ENCODE measurements around the gene C5AR2.

DNA sequence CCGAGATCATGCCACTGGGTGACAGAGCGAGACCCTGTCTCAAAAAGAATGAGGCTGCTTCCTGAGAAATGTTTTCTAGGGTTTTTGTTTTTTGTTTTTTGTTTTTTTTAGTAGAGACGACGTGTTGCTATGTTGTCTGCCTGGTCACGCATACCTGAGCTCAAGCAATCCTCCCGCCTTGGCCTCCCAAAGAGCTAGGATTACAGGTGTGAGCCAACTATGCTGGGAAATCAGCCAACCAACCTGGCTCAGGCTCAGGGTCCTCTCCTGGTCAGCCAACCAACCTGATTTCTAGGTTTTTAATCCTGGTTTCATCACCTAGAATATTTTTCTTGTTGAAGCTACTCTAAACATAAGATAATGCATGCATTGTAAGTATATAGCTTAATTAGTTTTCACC lies 24.9 kb downstream of the C5AR2 start:
- no peak for TF ChIP-seq CTCF (conservative IDR thresholded peaks at IDR 0.05; ENCODE audit: low read depth in 2 of 2)
- no peak for TF ChIP-seq POLR2AphosphoS5 (IDR thresholded peaks at IDR 0.05; ENCODE audit: low read depth)
- TF ChIP-seq REST (IDR thresholded peaks at IDR 0.05; ENCODE audit: unreplicated experiment) = no peak
- TF ChIP-seq EZH2 (IDR thresholded peaks at IDR 0.05; ENCODE audit: low read depth, unreplicated experiment) = no peak
- no peak for TF ChIP-seq CREB1 (CRISPR knock-in tag; IDR thresholded peaks at IDR 0.05; ENCODE audit: low read depth)
- no peak for TF ChIP-seq EZH2phosphoT487 (IDR thresholded peaks at IDR 0.05; ENCODE audit: unreplicated experiment)
- TF ChIP-seq STAT1 (IDR thresholded peaks at IDR 0.05; ENCODE audit: unreplicated experiment) = no peak
- TF ChIP-seq, protein P1, sequence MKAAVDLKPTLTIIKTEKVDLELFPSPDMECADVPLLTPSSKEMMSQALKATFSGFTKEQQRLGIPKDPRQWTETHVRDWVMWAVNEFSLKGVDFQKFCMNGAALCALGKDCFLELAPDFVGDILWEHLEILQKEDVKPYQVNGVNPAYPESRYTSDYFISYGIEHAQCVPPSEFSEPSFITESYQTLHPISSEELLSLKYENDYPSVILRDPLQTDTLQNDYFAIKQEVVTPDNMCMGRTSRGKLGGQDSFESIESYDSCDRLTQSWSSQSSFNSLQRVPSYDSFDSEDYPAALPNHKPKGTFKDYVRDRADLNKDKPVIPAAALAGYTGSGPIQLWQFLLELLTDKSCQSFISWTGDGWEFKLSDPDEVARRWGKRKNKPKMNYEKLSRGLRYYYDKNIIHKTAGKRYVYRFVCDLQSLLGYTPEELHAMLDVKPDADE (IDR thresholded peaks at IDR 0.05) = no peak

Data from GM23338 (cell line).